ENCODE measurements around the gene ZNF865.

ZNF865 gene

DNA sequence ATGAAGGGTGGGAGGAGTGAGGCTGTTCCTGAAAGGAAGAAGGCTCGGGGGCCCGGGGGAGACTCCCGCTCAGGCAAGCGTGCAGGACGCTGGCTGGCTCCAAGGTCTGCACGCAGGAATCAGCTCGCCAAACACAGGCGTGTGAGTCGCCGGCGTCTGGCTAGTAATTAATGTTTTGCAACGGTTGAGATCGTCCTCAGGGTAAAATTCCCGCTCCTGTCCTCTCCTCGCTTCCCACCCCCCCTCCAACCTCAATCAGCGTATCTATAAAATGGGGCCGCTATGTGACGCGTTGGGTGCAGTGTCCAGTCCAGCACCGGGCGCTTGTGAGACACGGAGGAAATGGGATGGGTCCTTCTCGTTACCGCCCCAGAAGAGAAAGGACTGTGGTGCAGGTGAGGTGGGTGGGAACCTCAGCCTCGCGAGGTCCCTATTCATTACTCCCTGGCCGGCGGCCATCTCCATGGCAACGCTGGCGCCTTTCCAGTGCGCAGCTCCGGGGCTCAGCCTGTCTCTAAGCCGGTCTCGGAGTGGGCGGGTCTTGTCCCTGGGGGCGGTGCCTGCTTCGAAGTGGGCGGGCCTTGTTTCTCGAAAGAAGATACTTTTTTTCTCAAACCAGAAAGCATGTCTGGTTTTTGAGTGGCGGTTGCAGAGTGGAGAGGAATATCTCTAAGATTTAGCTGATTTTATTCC lies 18.3 kb upstream of the ZNF865 start:
- in situ Hi-C loops (cut with MboI; ENCODE audit: low sequenced_read_pairs) = no loop called here

DNA sequence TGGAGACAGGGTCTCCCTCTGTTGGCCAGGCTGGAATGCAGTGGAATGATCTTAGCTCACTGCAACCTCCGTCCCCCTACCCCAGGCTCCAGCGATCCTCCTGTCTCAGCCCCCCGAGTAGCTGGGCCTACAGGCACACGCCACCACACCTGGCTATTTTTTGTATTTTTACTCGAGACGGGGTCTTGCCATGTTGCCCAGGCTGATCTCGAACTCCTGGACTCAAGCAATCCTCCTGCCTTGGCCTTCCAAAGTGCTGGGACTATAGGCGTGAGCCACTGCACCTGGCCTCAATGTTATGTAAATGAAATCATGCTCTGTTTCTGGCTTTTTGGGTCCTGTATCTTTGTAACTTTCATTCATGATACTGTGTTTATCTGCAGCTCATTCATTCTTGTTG lies 16.7 kb upstream of the ZNF865 start:
- in situ Hi-C loops (cut with MboI; ENCODE audit: low sequenced_read_pairs) = no loop called here

DNA sequence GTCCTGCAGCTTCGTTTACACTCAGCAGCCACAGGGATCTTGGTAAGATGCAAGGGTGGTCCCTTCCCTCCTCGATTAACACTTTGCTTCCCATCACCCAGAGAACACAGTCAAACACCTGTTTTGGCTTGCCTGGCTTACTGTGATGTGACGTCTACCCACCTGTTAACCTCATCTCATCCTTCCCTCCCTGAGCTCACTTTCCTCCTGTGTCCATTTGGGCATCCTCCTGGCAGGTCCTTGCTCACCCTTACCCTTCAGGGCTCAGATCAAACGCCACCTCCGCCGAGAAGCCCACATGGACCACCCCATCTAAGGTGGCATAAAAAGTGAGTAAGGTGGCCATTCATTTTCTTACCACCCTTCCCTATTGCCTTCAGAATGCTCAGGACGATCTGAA lies 15.3 kb upstream of the ZNF865 start:
- in situ Hi-C loops (cut with MboI; ENCODE audit: low sequenced_read_pairs) = no loop called here

DNA sequence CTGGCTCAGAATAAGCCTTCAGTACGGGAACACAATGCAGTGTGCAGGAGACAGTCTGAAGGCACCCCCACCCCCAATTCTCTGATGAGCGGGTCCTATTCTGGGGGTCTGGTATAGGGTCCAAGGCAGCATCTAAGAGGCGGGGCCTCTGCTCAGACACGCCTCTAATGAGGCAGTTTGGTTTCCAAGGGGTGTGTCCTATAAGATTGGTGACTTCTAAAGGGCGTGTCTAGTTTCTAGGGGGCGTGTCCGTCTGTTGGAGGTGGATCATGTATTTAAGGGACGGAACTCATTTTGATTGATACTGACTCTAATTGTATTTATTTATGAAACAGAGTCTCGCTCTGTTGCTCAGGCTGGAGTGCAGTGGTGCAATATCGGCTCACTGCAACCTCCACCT lies 14.8 kb upstream of the ZNF865 start:
- in situ Hi-C loops (cut with MboI; ENCODE audit: low sequenced_read_pairs) = no loop called here

DNA sequence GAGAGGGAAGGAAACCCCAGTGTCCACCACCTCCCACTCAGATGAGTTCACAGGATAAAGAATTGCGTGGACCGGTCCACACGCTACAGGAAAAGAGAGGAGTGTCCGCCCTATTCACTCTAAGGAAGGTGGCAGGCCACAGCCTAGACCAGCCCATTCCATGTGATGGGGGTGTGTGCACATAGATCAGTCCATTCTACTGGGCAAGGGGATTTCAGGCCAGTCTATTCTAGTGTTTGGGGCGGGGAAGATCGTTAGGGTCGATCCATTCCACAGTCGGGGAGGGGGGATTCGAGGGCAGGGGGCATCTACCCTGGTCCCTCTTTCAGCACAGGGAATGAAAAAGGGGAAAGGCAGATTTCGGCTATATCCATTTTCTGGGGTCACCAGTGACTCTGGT lies 13.9 kb upstream of the ZNF865 start:
- in situ Hi-C loops (cut with MboI; ENCODE audit: low sequenced_read_pairs) = no loop called here

DNA sequence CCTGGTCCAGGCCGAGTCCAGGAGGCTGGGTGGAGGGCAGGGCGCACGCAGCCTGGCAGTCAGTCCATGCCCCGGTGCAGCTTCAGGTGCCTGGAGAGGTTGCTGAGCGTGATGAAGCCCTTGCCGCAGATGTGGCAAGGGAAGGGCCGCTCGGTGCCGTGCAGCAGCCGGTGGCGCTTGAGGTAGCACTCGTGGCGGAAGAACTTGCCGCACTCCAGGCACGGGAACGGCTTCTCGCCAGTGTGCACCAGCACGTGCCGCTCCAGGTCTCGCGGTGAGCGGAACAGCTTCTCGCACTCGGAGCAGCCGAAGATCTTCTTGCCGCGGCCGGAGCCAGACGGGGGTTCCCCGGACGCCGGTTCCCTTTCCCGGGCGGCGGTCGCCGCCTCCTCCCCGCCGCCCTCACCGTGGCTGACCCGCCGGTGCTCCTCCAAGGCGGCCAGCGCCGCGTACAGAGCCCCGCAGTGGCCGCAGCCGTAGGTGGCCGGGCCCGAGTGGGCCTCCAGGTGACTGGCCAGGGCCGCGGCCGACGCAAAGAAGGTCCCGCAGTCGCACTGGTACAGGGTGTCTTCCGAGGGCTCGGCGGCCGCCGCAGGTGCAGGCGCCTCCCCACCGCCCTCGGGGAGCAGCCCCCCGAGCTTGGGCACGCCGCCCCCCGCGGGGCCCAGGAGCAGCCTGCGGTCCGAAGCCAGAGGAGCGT lies 12.9 kb upstream of the ZNF865 start:
- in situ Hi-C loops (cut with MboI; ENCODE audit: low sequenced_read_pairs) = no loop called here

DNA sequence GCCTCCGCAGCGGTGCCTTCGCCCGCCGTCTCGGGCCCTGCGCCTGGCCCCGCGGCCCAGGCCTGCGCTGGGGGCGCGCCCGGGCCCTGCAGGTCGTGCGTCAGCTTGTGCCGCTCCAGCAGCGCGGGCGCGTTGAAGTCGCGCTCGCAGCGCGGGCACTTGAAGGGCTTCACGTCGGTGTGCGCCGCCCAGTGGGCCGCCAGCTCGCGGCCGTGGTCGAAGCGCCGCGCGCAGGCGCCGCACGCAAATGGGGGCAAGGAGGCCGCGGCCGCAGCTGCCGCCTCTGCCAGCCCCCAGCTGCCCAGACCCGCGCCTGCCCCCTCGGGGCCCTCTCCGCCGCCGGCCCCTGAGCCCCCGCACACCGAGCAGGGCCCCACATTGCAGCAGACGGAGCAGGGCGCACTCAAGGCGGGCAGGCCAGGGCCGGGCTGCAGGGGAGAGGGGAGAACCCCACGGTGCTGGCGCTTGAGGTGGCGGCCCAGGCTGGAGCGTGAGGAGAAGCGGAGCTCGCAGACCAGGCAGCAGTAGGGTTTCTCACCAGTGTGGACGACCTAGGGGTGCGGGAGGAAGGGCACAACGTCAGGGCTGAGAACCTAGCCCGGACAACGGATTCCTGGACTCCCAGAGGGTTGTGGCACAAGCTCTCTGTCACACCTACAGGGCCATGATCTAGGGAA lies 12.2 kb upstream of the ZNF865 start:
- in situ Hi-C loops (cut with MboI; ENCODE audit: low sequenced_read_pairs) = no loop called here

DNA sequence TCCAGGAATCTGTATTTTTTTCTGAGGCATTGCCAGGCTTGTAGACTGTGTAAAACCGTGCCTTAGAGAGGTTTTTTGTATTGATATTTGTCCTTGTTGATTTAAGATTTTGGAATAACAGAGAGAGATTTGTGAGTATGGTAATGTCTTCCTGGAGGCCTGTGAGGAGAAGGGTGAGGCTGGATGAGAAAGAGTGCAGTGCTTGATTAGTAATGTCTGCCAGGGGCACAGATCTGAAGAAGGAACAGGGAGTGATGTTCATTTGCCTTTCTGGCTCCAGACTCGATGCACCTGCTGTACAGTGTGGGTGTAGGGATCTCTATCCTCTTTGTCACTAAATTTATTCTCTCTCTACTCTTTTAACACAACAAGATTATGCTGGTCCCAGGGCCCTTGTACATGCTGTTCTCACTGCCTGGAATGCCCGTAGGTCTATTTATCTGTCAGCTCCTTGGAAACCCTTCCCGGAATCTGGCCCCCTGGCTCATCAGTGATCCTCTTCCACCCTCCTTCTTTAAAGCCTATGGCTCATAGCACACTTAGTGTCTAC lies 10.4 kb upstream of the ZNF865 start:
- in situ Hi-C loops (cut with MboI; ENCODE audit: low sequenced_read_pairs) = no loop called here

DNA sequence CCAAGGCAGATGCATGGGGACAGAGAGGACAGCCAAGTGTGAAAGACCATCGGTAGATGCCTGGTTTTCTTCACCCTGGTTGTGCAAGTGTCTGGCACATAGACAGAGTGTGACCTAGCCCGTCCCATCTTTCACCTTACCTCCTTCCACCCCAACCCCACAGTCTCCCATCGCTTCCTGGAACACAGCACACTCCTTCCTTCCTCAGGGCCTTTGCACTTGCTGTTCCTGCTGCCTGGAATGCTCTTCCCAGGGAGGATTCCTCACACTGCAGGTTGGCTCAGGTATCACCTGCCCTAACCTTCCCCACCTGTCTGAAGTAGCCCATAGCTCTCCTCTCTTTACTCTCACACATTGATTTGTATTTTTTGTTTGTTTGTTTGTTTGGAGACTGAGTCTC lies 9.1 kb upstream of the ZNF865 start:
- in situ Hi-C loops (cut with MboI; ENCODE audit: low sequenced_read_pairs) = no loop called here

DNA sequence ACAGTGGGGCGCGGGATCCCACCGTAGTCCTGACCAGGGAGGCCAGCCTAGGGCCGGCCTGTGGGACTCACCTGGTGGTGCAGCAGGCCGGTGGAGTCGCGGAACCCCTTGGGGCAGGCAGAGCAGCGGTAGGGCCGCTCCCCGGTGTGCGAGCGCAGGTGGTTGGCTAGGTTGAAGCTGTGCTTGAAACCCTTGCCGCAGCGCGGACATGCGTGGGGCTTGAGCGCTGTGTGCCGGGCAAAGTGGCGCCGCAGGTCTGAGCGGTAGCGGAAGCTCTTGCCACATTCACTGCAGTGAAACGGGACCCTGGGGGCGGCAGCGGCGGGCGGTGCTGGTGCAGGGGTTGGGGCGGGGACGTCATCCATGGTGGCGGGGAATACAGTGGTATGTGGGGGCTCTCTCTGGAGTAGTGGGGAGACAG lies 7.9 kb upstream of the ZNF865 start:
- in situ Hi-C loops (cut with MboI; ENCODE audit: low sequenced_read_pairs) = no loop called here

DNA sequence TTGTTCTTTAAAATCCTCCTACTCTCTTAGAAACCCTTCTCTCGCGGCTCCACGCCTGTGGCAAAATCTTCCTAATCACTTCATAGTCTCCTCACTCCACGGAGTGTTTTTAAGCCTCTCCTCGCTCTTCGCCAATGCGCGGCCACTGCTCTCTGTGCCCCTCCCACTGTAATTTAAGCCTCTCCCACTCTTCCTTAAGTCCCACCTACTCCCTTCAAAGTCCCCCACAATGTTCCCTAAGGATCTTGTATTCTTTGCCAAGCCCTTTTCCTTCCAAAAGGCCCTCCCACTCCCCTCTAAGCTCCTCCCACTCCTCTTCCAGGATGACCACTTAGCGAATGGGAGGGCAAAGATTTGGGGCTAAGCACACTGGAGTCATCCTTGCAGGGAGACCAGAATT lies 7.4 kb upstream of the ZNF865 start:
- in situ Hi-C loops (cut with MboI; ENCODE audit: low sequenced_read_pairs) = no loop called here

DNA sequence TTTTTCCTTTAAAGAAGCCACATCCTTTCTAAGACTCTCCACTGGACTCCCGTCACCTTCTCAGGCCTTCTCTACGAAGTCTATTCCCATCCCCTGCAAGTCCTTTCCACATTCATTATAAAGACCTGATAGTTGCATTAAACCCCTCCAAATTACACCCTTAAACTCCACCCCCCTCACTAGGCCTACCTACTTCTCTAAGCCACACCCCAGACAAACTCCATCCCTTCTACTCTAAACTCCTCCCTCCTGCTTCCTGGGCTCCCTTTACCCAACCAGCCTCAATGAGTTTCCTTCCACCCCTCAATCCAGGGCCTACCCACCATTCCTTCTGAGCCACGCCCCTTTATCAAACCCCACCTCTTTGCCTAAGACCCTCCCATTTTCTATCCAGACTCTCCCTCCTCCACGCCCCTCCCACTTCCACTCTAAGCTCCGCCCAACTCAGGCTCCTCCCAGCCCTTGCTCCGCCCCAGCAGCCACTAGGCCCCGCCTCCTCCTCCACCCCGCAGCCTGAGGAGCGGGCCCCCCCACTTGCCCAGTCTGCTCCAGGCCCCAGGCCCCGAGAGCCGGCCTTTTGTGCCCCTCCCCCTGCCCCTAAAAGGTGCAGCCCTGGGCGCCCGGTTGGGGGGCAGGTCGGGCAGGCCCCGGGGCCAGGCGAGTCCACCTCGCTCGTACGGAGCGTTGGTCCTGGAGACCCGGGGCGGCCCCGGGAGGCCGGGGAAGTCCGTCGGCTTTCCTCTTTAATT lies 6.6 kb upstream of the ZNF865 start:
- in situ Hi-C loops (cut with MboI; ENCODE audit: low sequenced_read_pairs) = no loop called here

DNA sequence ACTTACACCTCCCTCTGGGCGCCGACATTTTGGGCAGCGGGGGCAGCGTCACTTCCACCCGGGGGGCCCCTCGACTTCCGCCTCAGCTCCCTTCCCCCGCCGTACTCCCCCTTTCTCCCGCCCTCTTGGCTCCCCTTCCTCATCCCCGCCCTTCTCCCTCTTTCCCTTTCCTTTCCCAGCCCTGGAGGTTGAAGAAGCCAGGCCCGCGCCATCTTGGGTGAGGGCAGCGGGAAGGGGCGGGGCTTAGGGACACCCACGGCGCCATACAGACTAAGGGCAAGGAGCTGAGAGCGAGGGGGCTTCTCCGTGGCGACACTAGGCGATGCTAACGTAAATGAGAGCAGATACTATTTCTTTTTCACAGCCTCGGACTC lies 6.0 kb upstream of the ZNF865 start, which contains the start of gene FIZ1:
FIZ1 (minus strand) TSS at position 50 of the 374 bp plus-strand sequence. CDS start 1,652 bp downstream, outside the sequence.
- in situ Hi-C loops (cut with MboI; ENCODE audit: low sequenced_read_pairs) = no loop called here

DNA sequence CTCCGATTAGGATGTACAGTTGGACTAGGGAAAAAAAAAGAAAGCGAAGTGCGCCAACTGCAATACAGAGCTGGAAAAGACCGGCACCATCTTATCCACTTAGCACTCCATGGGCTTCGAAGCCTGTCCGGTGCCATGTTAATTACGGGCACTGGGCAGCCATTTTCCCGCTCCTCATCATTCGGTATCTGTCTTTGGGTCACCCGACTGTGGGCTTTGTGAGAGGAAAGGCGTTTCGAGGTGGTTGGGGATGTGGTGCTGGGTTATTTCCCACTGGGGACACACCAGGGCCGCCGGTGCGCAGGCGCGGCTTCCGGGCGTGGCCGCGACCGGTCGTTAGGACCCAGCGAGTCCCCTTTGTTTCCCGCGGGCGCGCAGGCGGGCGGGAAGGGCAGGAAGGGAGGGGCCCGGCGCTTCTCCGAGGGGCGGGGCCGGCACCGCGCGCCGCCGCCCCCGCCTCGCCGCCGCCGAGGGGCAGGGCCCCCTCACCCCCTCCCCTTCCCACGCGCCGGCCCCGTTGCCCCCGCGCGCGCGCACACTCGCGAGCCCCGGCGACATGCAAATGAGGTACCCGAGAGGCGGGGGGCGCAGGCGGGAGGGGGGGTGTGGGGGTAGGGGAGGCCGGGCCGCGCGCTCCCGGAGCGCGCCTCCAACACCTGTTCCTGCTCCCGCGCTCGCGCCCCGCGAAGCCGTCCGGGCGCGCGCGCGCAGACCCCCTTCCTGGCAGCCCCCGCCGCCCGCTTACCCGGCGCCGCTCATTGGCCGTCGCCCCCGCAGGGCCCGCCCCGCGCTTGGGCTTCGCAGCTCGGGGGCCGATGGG lies 5.4 kb upstream of the ZNF865 start, which contains the start of gene ZNF524:
ZNF524 (plus strand) TSS at position 447 of the 820 bp plus-strand sequence. CDS start 1,825 bp downstream, outside the sequence.
- in situ Hi-C loops (cut with MboI; ENCODE audit: low sequenced_read_pairs) = no loop called here

DNA sequence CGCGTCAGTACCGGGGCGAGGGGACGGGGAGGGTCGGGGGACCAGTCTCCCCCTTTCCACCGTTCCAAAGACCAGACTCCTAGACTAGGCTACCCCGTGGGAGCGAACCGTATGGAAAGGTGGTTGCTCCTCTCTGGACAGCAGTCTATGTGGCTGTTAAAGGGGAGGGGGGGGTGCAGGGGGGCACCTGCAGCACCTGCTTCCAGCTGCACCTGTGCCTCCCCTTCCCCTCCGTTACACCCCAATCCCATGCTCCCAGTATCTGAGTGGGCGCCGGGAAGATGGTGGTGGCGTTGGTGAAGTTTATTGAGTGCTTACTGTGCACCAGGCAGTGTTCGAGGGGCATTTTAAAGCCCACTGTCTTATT lies 4.8 kb upstream of the ZNF865 start:
- in situ Hi-C loops (cut with MboI; ENCODE audit: low sequenced_read_pairs) = no loop called here

DNA sequence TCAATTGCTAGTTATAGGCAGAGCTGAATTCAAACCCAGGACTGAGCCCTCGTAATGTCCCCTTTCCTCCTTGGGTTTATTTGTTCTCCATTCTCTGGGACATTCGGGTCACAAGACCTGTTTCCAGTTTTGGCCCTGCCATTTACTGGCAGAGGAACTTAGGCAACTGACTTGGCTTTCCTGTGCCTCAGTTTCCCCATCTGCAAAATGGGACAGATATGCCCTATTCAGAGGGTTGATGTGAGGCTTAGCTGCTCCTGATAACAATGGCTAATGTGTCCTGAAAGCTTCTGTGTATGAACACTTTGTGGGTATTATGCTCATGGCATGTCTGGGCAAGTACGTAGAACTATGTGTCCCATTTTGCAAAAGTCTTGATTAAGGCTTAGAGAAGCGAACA lies 4.4 kb upstream of the ZNF865 start:
- in situ Hi-C loops (cut with MboI; ENCODE audit: low sequenced_read_pairs) = no loop called here

DNA sequence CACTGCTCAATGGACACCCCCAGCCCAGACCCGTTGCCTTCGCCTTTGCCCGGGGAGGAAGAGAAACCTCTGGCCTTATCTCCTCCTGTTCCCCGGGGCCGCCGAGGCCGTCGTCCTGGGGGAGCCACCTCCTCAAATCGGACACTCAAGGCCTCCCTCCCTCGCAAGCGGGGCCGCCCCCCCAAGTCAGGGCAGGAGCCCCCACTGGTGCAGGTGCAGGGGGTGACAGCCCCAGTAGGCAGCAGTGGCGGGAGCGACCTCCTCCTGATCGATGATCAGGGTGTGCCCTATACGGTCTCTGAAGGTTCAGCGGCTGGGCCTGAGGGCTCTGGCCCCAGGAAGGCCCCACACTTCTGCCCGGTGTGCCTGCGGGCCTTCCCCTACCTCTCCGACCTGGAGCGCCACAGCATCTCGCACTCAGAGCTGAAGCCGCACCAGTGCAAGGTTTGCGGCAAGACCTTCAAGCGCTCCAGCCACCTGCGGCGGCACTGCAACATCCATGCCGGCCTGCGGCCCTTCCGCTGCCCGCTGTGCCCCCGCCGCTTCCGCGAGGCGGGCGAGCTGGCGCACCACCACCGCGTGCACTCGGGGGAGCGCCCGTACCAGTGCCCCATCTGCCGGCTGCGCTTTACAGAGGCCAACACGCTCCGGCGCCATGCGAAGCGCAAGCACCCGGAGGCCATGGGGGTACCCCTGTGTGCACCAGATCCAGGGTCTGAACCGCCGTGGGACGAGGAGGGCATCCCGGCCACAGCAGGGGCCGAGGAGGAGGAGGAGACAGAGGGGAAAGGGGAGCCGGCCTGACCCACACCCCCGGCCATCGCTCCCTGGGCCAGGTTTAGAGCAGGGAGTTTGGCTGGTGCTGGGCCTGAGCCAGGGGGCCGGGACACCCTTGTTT lies 3.1 kb upstream of the ZNF865 start:
- in situ Hi-C loops (cut with MboI; ENCODE audit: low sequenced_read_pairs) = no loop called here

DNA sequence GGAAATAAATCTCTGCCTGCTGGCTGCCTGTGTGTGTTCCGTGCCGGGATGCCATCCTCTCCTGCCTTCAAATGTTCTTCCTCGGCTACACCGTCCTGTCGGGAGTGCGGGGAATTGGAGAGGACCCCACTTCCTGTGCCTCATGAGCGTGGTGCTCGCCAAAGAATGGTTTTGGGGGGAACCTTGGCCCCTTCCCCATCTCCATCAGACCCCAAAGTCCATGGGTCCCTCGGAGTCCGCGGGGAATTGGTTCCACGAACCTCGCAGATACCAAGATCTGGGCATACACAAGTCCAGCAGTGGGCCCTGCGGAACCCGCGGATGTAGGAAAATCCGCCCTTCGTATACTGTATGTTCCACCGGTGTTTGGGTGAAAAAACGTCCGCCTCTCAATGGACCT lies 2.3 kb upstream of the ZNF865 start:
- in situ Hi-C loops (cut with MboI; ENCODE audit: low sequenced_read_pairs) = no loop called here

All from HL-60/S4 (cell line).